Liver (tissue), 9 donors: ENCODE data around the gene TGFBI. TPM values are rescaled to one million over a fixed set of nuclear protein-coding genes. Genes with fewer than 3 reads are reported as not detected.

Experiments
- DNase-seq: peaks from one replicate; pipeline ENCODE4 v3.0.0-alpha.2; 2017; ENCODE audit warnings: low spot score
- H3K27ac ChIP-seq, 2 donors: one replicate each; pipeline ENCODE4 v1.7.0; 2013; ENCODE audit warnings: inconsistent platforms in 2 of 2, low read length in 2 of 2, control low read depth in 1 of 2, low read depth in 1 of 2, mild to moderate bottlenecking in 1 of 2
- H3K27me3 ChIP-seq, 4 donors: one replicate each; pipeline versions ENCODE4 v1.6.1 to v1.7.0; 2013; ENCODE audit warnings: low read length in 3 of 4, inconsistent platforms in 1 of 4, mild to moderate bottlenecking in 1 of 4, moderate library complexity in 1 of 4; ENCODE audit not compliant: control insufficient read depth in 4 of 4, insufficient read depth in 4 of 4
- H3K36me3 ChIP-seq, 4 donors: one replicate each; pipeline versions ENCODE4 v1.6.1 to v1.7.0; 2013; ENCODE audit warnings: low read length in 3 of 4, mild to moderate bottlenecking in 3 of 4, low read depth in 1 of 4, moderate library complexity in 1 of 4; ENCODE audit not compliant: control insufficient read depth in 4 of 4, insufficient read depth in 3 of 4
- H3K4me1 ChIP-seq, 4 donors: one replicate each; pipeline versions ENCODE4 v1.6.1 to v1.7.0; 2013; ENCODE audit warnings: low read length in 3 of 4, mild to moderate bottlenecking in 3 of 4, moderate library complexity in 1 of 4; ENCODE audit not compliant: control insufficient read depth in 4 of 4, insufficient read depth in 4 of 4
- H3K4me3 ChIP-seq, 3 donors: one replicate each; pipeline versions ENCODE4 v1.6.1 to v1.7.0; 2013; ENCODE audit warnings: low read length in 3 of 3, control low read depth in 1 of 3, low read depth in 1 of 3, mild to moderate bottlenecking in 1 of 3
- H3K9ac ChIP-seq, 2 donors: one replicate each; pipeline ENCODE4 v1.7.0; 2013; ENCODE audit warnings: low read length in 2 of 2, mild to moderate bottlenecking in 2 of 2, moderate library complexity in 2 of 2, control low read depth in 1 of 2, low read depth in 1 of 2
- H3K9me3 ChIP-seq, 4 donors: one replicate each; pipeline versions ENCODE4 v1.6.1 to v1.7.0; 2013; ENCODE audit warnings: low read length in 3 of 4; ENCODE audit not compliant: control insufficient read depth in 4 of 4
- ATF3 ChIP-seq: IDR thresholded peaks from 2 replicates; pipeline ENCODE4 v1.6.1; 2016; ENCODE audit warnings: antibody characterized with exemption
- CTCF ChIP-seq: fragments of 150-350 bp; IDR thresholded peaks from 2 replicates; pipeline ENCODE4 v1.5.1; 2017; ENCODE audit warnings: improper control_type of control experiment, low read depth, low read length; ENCODE audit not compliant: missing input control
- EGR1 ChIP-seq, 2 donors: IDR thresholded peaks; 2 replicates each; pipeline ENCODE4 v1.6.1; 2016 to 2018; ENCODE audit warnings: antibody characterized with exemption in 2 of 2, low read depth in 2 of 2
- FOXA1 ChIP-seq: IDR thresholded peaks from 2 replicates; pipeline ENCODE4 v1.6.1; 2016; ENCODE audit warnings: antibody characterized with exemption
- FOXA2 ChIP-seq: IDR thresholded peaks from 2 replicates; pipeline ENCODE4 v1.6.1; 2016; ENCODE audit warnings: antibody characterized with exemption
- GABPA ChIP-seq, 2 donors: IDR thresholded peaks in 1 of 2; conservative IDR thresholded peaks in 1 of 2; 2 replicates each; pipeline ENCODE4 v1.6.1; 2016; ENCODE audit warnings: antibody characterized with exemption in 2 of 2, mild to moderate bottlenecking in 1 of 2, moderate library complexity in 1 of 2
- HNF4A ChIP-seq, 2 donors: conservative IDR thresholded peaks; 2 replicates each; pipeline ENCODE4 v1.6.1; 2016; ENCODE audit warnings: antibody characterized with exemption in 2 of 2, mild to moderate bottlenecking in 2 of 2
- HNF4G ChIP-seq: IDR thresholded peaks from 2 replicates; pipeline ENCODE4 v1.6.1; 2016; ENCODE audit warnings: antibody characterized with exemption
- JUND ChIP-seq, 2 donors: IDR thresholded peaks; 2 replicates each; pipeline ENCODE4 v1.6.1; 2016; ENCODE audit warnings: antibody characterized with exemption in 2 of 2
- MAX ChIP-seq: IDR thresholded peaks from 2 replicates; pipeline ENCODE4 v1.6.1; 2016; ENCODE audit warnings: antibody characterized with exemption
- NR2F2 ChIP-seq: IDR thresholded peaks from 2 replicates; pipeline ENCODE4 v1.6.1; 2016; ENCODE audit warnings: antibody characterized with exemption
- RAD21 ChIP-seq, 2 donors: IDR thresholded peaks; 2 replicates each; pipeline ENCODE4 v1.6.1; 2016; ENCODE audit warnings: antibody characterized with exemption in 2 of 2, mild to moderate bottlenecking in 2 of 2
- RXRA ChIP-seq, 2 donors: IDR thresholded peaks; 2 replicates each; pipeline ENCODE4 v1.6.1; 2017 to 2018; ENCODE audit warnings: antibody characterized with exemption in 2 of 2, mild to moderate bottlenecking in 1 of 2
- SP1 ChIP-seq: IDR thresholded peaks from 2 replicates; pipeline ENCODE4 v1.6.1; 2018; ENCODE audit warnings: antibody characterized with exemption, mild to moderate bottlenecking
- TAF1 ChIP-seq: conservative IDR thresholded peaks from 2 replicates; pipeline ENCODE4 v1.6.1; 2016; ENCODE audit warnings: antibody characterized with exemption, mild to moderate bottlenecking
- YY1 ChIP-seq: IDR thresholded peaks from 2 replicates; pipeline ENCODE4 v1.6.1; 2016; ENCODE audit warnings: antibody characterized with exemption, mild to moderate bottlenecking
- ZBTB33 ChIP-seq: IDR thresholded peaks from 2 replicates; pipeline ENCODE4 v1.6.1; 2016; ENCODE audit warnings: antibody characterized with exemption
- WGBS: extraction: QIAGEN DNeasy Blood & Tissue Kit; methylation state at CpG from one replicate; pipeline ENCODE4 v1.1.7; 2013; 5-methylcytosine and 5-hydroxymethylcytosine counted together
- polyA plus RNA-seq, 2 donors: library from polyadenylated mRNA; stranded (reverse) in 1 of 2; unstranded in 1 of 2; fragments of 200-250 nt in 1 of 2; fragments of >200 nt in 1 of 2; fragmentation: Nextera tagmentation in 1 of 2; extraction: Ambion mirVana in 1 of 2; gene quantifications; one replicate each; pipeline versions ENCODE4 v1.2.1 to v1.2.3, GENCODE V29; 2013 to 2015
- total RNA-seq, 2 donors: library from RNA; depleted of rRNA; stranded (reverse); fragments of >200 nt; gene quantifications; one replicate each; pipeline ENCODE4 v1.2.3, GENCODE V29; 2014
- donor health status: healthy.
- donor health status: healthy.
- donor health status: healthy.
- donor health status: healthy.
- donor health status: healthy.

The TGFBI gene
- total and polyA plus RNA-seq, 4 donors: 33.7 to 144 (median 44.1) TPM

GRCh38 chr5:136058972-136059354 is 30.2 kb downstream of the TGFBI start:
- no peak overlapping the region for H3K9ac ChIP-seq
- H3K27ac ChIP-seq: peak overlapping the region; percentile 93 to 94
- H3K36me3 ChIP-seq: peaks cover 0 to 33% (median 17%) of the 10 kb centered on the region in 4 donors
- no peak overlapping the region for H3K4me3 ChIP-seq
- no peak for DNase-seq
- TF ChIP-seq MAX (no peak), HNF4A (conservative IDR thresholded peaks at IDR 0.05) (no peak), NR2F2 (no peak), ATF3 (no peak), RAD21 (IDR thresholded peaks at IDR 0.05) (no peak), HNF4G (no peak), YY1 (no peak), JUND (IDR thresholded peaks at IDR 0.05) (no peak), FOXA2 (no peak), GABPA (IDR thresholded peaks at IDR 0.05 in 1 of 2, conservative IDR thresholded peaks at IDR 0.05 in 1 of 2) (no peak), RXRA (IDR thresholded peaks at IDR 0.05) (no peak), FOXA1 (no peak), ZBTB33 (no peak), EGR1 (IDR thresholded peaks at IDR 0.05; ENCODE audit: low read depth in 2 of 2) (no peak)
- H3K27me3 ChIP-seq: no peaks in the 10 kb centered on the region
- 59% methylated on average over 6 of the region's 6 CpGs for WGBS
- no peaks in the 10 kb centered on the region for H3K9me3 ChIP-seq
- H3K4me1 ChIP-seq: peaks cover 17 to 52% (median 32%) of the 10 kb centered on the region in 4 donors

GRCh38 chr5:136060963-136061362 is 32.2 kb downstream of the TGFBI start:
- Histone ChIP-seq H3K9ac (no peak overlapping the region), H3K4me3 (no peak overlapping the region), H3K27me3 (no peaks in the 10 kb centered on the region), H3K36me3 (peaks cover 0 to 32% (median 17%) of the 10 kb centered on the region in 4 donors), H3K9me3 (no peaks in the 10 kb centered on the region), H3K4me1 (peaks cover 14 to 54% (median 28%) of the 10 kb centered on the region in 4 donors), H3K27ac (no peak overlapping the region)
- 98% methylated on average over 7 of the region's 7 CpGs for WGBS
- DNase-seq: no peak
- TF ChIP-seq FOXA1 (no peak), RXRA (IDR thresholded peaks at IDR 0.05) (no peak), NR2F2 (no peak), SP1 (no peak)

- H3K27me3 ChIP-seq: no peaks in the 10 kb centered on the region
- H3K9ac ChIP-seq: peak overlapping the region in 1 of 2 donors; percentile 9
- no peak overlapping the region for H3K4me3 ChIP-seq
- TF ChIP-seq MAX: no peak
- no peak for TF ChIP-seq ATF3
- TF ChIP-seq FOXA2: no peak
- TF ChIP-seq SP1: no peak
- TF ChIP-seq TAF1: no peak
- no peak for TF ChIP-seq EGR1 (IDR thresholded peaks at IDR 0.05; ENCODE audit: low read depth in 2 of 2)
- TF ChIP-seq CTCF: no peak
- no peak for TF ChIP-seq NR2F2
- TF ChIP-seq RXRA (IDR thresholded peaks at IDR 0.05): no peak
- no peak for TF ChIP-seq FOXA1
- H3K27ac ChIP-seq: peak overlapping the region in 1 of 2 donors; percentile 9
- peaks cover 0 to 28% (median 14%) of the 10 kb centered on the region in 4 donors for H3K36me3 ChIP-seq
- H3K4me1 ChIP-seq: peaks cover 17 to 56% (median 36%) of the 10 kb centered on the region in 4 donors
- WGBS: 95% methylated on average over 6 of the region's 6 CpGs
- no peaks in the 10 kb centered on the region for H3K9me3 ChIP-seq
- no peak for DNase-seq
These were observed 33.0 kb downstream of the TGFBI start for GRCh38 chr5:136061630-136062365.
